GM21717 (cell line): ENCODE results near the gene CATSPERE.

ENCODE experiments used
- ATAC-seq: cut with Tn5 transposase; IDR thresholded peaks from one replicate; pipeline ENCODE4 v1.9.1; 2021; ENCODE audit warnings: mild to moderate bottlenecking, moderate library complexity; ENCODE audit not compliant: unreplicated experiment

CATSPERE gene

GRCh38 chr1:244461245-244462071, at the start of gene CATSPERE:
CATSPERE (plus strand) TSS chr1:244461273; CDS start chr1:244461430, 157 bp downstream.
- ATAC-seq = peak; percentile 99

- no peak for ATAC-seq
Observed at GRCh38 chr1:244412176-244412575, 48.9 kb upstream of the CATSPERE start.

GRCh38 chr1:244413736-244414135, 47.3 kb upstream of the CATSPERE start:
- no peak for ATAC-seq

GRCh38 chr1:244414543-244414942, 46.5 kb upstream of the CATSPERE start:
- no peak for ATAC-seq

GRCh38 chr1:244419024-244419423, 42.0 kb upstream of the CATSPERE start:
- no peak for ATAC-seq

- no peak for ATAC-seq
Observed at GRCh38 chr1:244422174-244422573, 38.9 kb upstream of the CATSPERE start.

- no peak for ATAC-seq
Observed at GRCh38 chr1:244424649-244425334, 36.3 kb upstream of the CATSPERE start.

- no peak for ATAC-seq
Observed at GRCh38 chr1:244427647-244428046, 33.4 kb upstream of the CATSPERE start.

GRCh38 chr1:244429818-244430217, 31.3 kb upstream of the CATSPERE start:
- ATAC-seq = no peak

- no peak for ATAC-seq
Observed at GRCh38 chr1:244431166-244431565, 29.9 kb upstream of the CATSPERE start.

GRCh38 chr1:244435562-244436205, 25.4 kb upstream of the CATSPERE start:
- ATAC-seq = no peak

- ATAC-seq = no peak
Observed at GRCh38 chr1:244436336-244437085, 24.6 kb upstream of the CATSPERE start.

- no peak for ATAC-seq
Observed at GRCh38 chr1:244437086-244437468, 24.0 kb upstream of the CATSPERE start.

GRCh38 chr1:244439391-244440032, 21.6 kb upstream of the CATSPERE start:
- no peak for ATAC-seq

GRCh38 chr1:244442850-244443249, 18.2 kb upstream of the CATSPERE start:
- no peak for ATAC-seq

- no peak for ATAC-seq
Observed at GRCh38 chr1:244444854-244445253, 16.2 kb upstream of the CATSPERE start.

GRCh38 chr1:244445320-244446181, 15.5 kb upstream of the CATSPERE start:
- no peak for ATAC-seq

- ATAC-seq = no peak
Observed at GRCh38 chr1:244447024-244447423, 14.0 kb upstream of the CATSPERE start.

GRCh38 chr1:244447552-244447951, 13.5 kb upstream of the CATSPERE start:
- ATAC-seq = no peak
